CD4-positive, CD25-positive, alpha-beta regulatory T cell (primary cell): Measurements from ENCODE around the gene POP4. TPM values are rescaled to one million over a fixed set of nuclear protein-coding genes. Genes with fewer than 3 reads are reported as not detected.
"Not testable (repeated sequence)": the region's sequence is repeated elsewhere in the genome, so short reads cannot be mapped to it uniquely, and the experiment has no call there.

ENCODE experiments used
- ATAC-seq, 2 donors: fragments of 150-1000 bp; cut with Tn5 transposase; one replicate each; pipeline ENCODE4 v1.10.0; 2021; ENCODE audit warnings: low read depth in 2 of 2, moderate number of reproducible peaks in 2 of 2, moderate library complexity in 1 of 2
- DNase-seq, 3 donors: peaks; one replicate each; pipeline versions ENCODE4 v3.0.0 to v3.0.0-alpha.2; 2012 to 2022; ENCODE audit warnings: mixed read lengths in 1 of 3
- H3K27ac ChIP-seq: one replicate; pipeline ENCODE4 v1.7.0; 2013; ENCODE audit warnings: mild to moderate bottlenecking, low read length; ENCODE audit not compliant: insufficient read depth, poor library complexity, severe bottlenecking
- H3K27me3 ChIP-seq: one replicate; pipeline ENCODE4 v1.7.0; 2013; ENCODE audit warnings: low read length; ENCODE audit not compliant: control insufficient read depth, insufficient read depth
- H3K36me3 ChIP-seq: one replicate; pipeline ENCODE4 v1.7.0; 2013; ENCODE audit warnings: mild to moderate bottlenecking, low read length, moderate library complexity; ENCODE audit not compliant: control insufficient read depth, insufficient read depth
- H3K4me1 ChIP-seq: 2 replicates; pipeline ENCODE4 v1.7.0; 2013; ENCODE audit warnings: mild to moderate bottlenecking, low read length; ENCODE audit not compliant: insufficient read depth, control insufficient read depth, poor library complexity, severe bottlenecking
- H3K4me3 ChIP-seq: one replicate; pipeline ENCODE4 v1.7.0; 2013; ENCODE audit warnings: low read depth, mild to moderate bottlenecking, low read length, moderate library complexity
- H3K9me3 ChIP-seq, 2 experiments: 1 replicate in 1 of 2; 2 replicates in 1 of 2; pipeline ENCODE4 v1.7.0; 2013; ENCODE audit warnings: low read length in 2 of 2, mild to moderate bottlenecking in 1 of 2, moderate library complexity in 1 of 2; ENCODE audit not compliant: control insufficient read depth in 2 of 2
- H3K27ac Mint-ChIP-seq, 3 donors: one replicate each; pipeline ENCODE4 v1.8.0; 2020 to 2022; ENCODE audit warnings: mild to moderate bottlenecking in 3 of 3, mixed read lengths in 3 of 3, moderate library complexity in 2 of 3
- H3K27me3 Mint-ChIP-seq: one replicate; pipeline ENCODE4 v1.8.0; 2022; ENCODE audit warnings: mild to moderate bottlenecking, mixed read lengths
- H3K36me3 Mint-ChIP-seq: one replicate; pipeline ENCODE4 v1.8.0; 2020; ENCODE audit warnings: mixed read lengths
- H3K4me1 Mint-ChIP-seq, 4 donors: one replicate each; pipeline ENCODE4 v1.8.0; 2020 to 2022; ENCODE audit warnings: mixed read lengths in 4 of 4, mild to moderate bottlenecking in 1 of 4
- H3K4me3 Mint-ChIP-seq, 4 donors: one replicate each; pipeline ENCODE4 v1.8.0; 2020 to 2022; ENCODE audit warnings: mild to moderate bottlenecking in 4 of 4, mixed read lengths in 4 of 4, moderate library complexity in 3 of 4
- H3K9me3 Mint-ChIP-seq, 7 donors: one replicate each; pipeline ENCODE4 v1.8.0; 2020 to 2022; ENCODE audit warnings: mixed read lengths in 7 of 7, mild to moderate bottlenecking in 3 of 7, moderate library complexity in 2 of 7
- polyA plus RNA-seq, 4 donors: library from polyadenylated mRNA; unstranded; fragments of 300-500 nt; fragmentation: Illumina TruSeq; gene quantifications; one replicate each; pipeline ENCODE4 v1.2.3, GENCODE V29; 2021
- total RNA-seq: library from RNA; stranded (reverse); gene quantifications from one replicate; pipeline ENCODE4 v1.2.3, GENCODE V29; 2022

Gene POP4
- total and polyA plus RNA-seq, 5 donors from 2014 or later: 64.3 to 202 (median 188) TPM

DNA sequence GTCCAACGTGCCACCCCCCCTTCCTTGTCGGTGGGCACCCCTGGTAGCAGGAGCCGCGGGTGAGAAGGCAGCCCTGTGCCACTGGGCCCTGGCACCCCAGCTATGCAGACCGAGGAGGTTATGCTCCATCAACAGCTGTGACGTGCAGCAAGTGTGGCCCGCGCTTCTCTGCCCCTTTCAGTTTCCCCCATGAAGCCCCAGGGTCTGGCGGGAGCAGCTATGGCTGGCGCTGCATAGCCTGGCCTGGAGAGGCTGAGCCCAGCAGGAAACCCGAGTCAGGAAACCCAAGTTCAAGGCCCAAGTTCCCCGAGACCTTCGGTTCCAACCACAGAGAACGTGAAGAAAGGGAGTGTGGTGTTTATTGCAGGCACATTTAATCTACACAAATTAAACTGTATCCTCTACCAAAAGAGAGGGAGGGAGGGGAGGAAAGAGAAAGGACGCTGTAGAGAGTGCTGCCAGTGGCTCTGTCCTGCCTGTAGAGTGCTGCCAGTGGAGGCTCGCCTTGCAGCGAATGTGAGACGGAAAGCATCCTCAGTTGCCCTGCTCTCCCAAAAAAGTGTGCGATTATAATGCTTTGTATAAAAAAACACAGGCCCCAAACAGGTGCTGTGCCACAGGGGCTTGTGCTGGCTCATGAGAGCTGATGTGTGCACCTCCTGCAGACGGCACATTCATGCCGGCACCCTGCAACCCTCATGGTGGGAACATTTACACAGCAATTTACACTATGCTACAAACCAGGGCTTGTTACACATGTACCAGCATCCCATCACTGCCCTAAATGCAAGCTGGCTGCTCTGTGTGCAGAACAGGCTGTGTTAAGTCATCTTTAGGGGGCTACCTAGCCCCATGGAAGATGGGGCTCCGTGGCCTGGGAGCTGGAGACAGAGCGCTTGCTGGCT is 16.3 kb downstream of the POP4 start:
- Histone ChIP-seq H3K4me1 (peaks cover 44% of the 10 kb centered on the region), H3K36me3 (no peaks in the 10 kb centered on the region), H3K27me3 (no peaks in the 10 kb centered on the region), H3K27ac (peak overlapping the region; percentile 47), H3K9me3 (no peaks in the 10 kb centered on the region), H3K4me3 (no peak overlapping the region)
- peaks cover 5 to 49% (median 31%) of the 10 kb centered on the region in 4 donors for H3K4me1 Mint-ChIP-seq
- no peaks in the 10 kb centered on the region for H3K36me3 Mint-ChIP-seq
- H3K9me3 Mint-ChIP-seq: no peaks in the 10 kb centered on the region
- no peaks in the 10 kb centered on the region for H3K27me3 Mint-ChIP-seq
- peak; percentile 40 to 41 for ATAC-seq
- peak overlapping the region; percentile 81 to 96 (median 86) for H3K27ac Mint-ChIP-seq
- DNase-seq: peak in 2 of 3 donors; percentile 17 to 34
- peak overlapping the region in 3 of 4 donors; percentile 26 to 68 (median 33) for H3K4me3 Mint-ChIP-seq

- no peaks in the 10 kb centered on the region for H3K36me3 ChIP-seq
- Mint-ChIP-seq H3K27ac (peak overlapping the region; percentile 88 to 96 (median 93)), H3K9me3 (no peaks in the 10 kb centered on the region), H3K36me3 (no peaks in the 10 kb centered on the region), H3K4me1 (peaks cover 5 to 49% (median 31%) of the 10 kb centered on the region in 4 donors), H3K27me3 (no peaks in the 10 kb centered on the region), H3K4me3 (peak overlapping the region; percentile 26 to 71 (median 71))
- H3K4me1 ChIP-seq: peaks cover 44% of the 10 kb centered on the region
- peak overlapping the region; percentile 24 for H3K4me3 ChIP-seq
- peak in 1 of 3 donors; percentile 71 for DNase-seq
- peak; percentile 45 to 48 for ATAC-seq
- peak overlapping the region; percentile 73 for H3K27ac ChIP-seq
- no peaks in the 10 kb centered on the region for H3K27me3 ChIP-seq
- H3K9me3 ChIP-seq: no peaks in the 10 kb centered on the region
These were observed 17.8 kb downstream of the POP4 start for GRCh38 chr19:29623726-29624488.

DNA sequence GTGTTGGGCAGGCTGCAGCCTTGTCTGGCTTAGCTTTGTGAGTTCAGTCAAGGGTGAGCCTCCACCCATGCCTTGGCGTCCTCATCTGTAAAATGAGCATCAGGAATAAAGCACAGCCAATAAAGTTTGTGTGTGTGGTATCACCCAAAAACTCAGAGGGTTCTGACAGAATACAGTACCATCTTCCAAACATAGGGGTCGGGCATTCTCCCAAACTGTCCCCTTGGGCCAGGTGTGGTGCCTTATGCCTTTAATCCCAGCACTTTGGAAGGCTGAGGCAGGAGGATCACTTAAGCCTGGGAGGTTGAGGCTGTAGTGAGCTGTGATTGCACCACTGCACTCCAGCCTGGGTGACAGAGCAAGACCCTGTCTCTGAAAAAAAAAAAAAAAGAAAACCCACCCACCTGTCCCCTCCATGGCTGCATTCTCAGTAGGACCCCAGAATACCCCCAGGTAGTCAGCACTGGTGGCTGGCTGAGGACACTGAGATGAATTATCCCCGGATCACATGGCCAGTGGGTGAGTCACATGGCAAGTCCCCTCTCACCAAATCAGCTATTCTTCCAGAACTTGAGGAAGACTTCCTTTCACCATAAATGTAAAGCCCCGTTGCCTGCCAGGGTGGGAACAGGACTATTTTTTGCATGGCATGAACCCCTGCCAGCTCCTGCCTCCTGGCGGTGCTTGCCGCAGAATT is 18.6 kb downstream of the POP4 start:
- no peaks in the 10 kb centered on the region for H3K9me3 ChIP-seq
- H3K36me3 ChIP-seq: no peaks in the 10 kb centered on the region
- DNase-seq (no peak), ATAC-seq (no peak)
- Mint-ChIP-seq H3K4me1 (peaks cover 5 to 49% (median 31%) of the 10 kb centered on the region in 4 donors), H3K27me3 (no peaks in the 10 kb centered on the region), H3K9me3 (no peaks in the 10 kb centered on the region), H3K4me3 (peak overlapping the region in 3 of 4 donors; percentile 24 to 71 (median 26)), H3K27ac (peak overlapping the region; percentile 88 to 96 (median 93)), H3K36me3 (no peaks in the 10 kb centered on the region)
- no peak overlapping the region for H3K4me3 ChIP-seq
- H3K4me1 ChIP-seq: peaks cover 44% of the 10 kb centered on the region
- peak overlapping the region; percentile 73 for H3K27ac ChIP-seq
- H3K27me3 ChIP-seq: no peaks in the 10 kb centered on the region

GRCh38 chr19:29625186-29625651 is 19.1 kb downstream of the POP4 start:
- DNase-seq: no peak
- H3K4me3 ChIP-seq: no peak overlapping the region
- no peak for ATAC-seq
- H3K36me3 ChIP-seq: no peaks in the 10 kb centered on the region
- H3K27ac Mint-ChIP-seq: peak overlapping the region; percentile 36 to 96 (median 63)
- no peaks in the 10 kb centered on the region for H3K9me3 ChIP-seq
- peaks cover 5 to 47% (median 31%) of the 10 kb centered on the region in 4 donors for H3K4me1 Mint-ChIP-seq
- no peaks in the 10 kb centered on the region for H3K27me3 Mint-ChIP-seq
- no peaks in the 10 kb centered on the region for H3K36me3 Mint-ChIP-seq
- peak overlapping the region; percentile 19 for H3K27ac ChIP-seq
- no peak overlapping the region for H3K4me3 Mint-ChIP-seq
- no peaks in the 10 kb centered on the region for H3K9me3 Mint-ChIP-seq
- H3K4me1 ChIP-seq: peaks cover 44% of the 10 kb centered on the region
- no peaks in the 10 kb centered on the region for H3K27me3 ChIP-seq

- Mint-ChIP-seq H3K36me3 (no peaks in the 10 kb centered on the region), H3K27me3 (no peaks in the 10 kb centered on the region), H3K4me3 (peak overlapping the region in 1 of 4 donors; percentile 54), H3K9me3 (no peaks in the 10 kb centered on the region), H3K4me1 (peaks cover 5 to 35% (median 21%) of the 10 kb centered on the region in 4 donors), H3K27ac (no peak overlapping the region)
- no peaks in the 10 kb centered on the region for H3K27me3 ChIP-seq
- DNase-seq: no peak
- H3K9me3 ChIP-seq: no peaks in the 10 kb centered on the region
- no peak overlapping the region for H3K4me3 ChIP-seq
- H3K27ac ChIP-seq: no peak overlapping the region
- H3K36me3 ChIP-seq: no peaks in the 10 kb centered on the region
- ATAC-seq: no peak
- peaks cover 35% of the 10 kb centered on the region for H3K4me1 ChIP-seq
These were observed 20.3 kb downstream of the POP4 start for GRCh38 chr19:29626386-29626785.

- H3K4me3 ChIP-seq, H3K27ac ChIP-seq, H3K27ac Mint-ChIP-seq, H3K27me3 ChIP-seq, H3K9me3 Mint-ChIP-seq, DNase-seq, ATAC-seq, H3K36me3 Mint-ChIP-seq, H3K27me3 Mint-ChIP-seq, H3K9me3 ChIP-seq, H3K36me3 ChIP-seq: not testable (repeated sequence)
- Mint-ChIP-seq H3K4me1 (peaks cover 5 to 31% (median 17%) of the 10 kb centered on the region in 4 donors), H3K4me3 (peak overlapping the region in 1 of 4 donors; percentile 54)
- peaks cover 31% of the 10 kb centered on the region for H3K4me1 ChIP-seq
These were observed 20.7 kb downstream of the POP4 start for GRCh38 chr19:29626832-29627231.

GRCh38 chr19:29628661-29629385 is 22.7 kb downstream of the POP4 start:
- no peaks in the 10 kb centered on the region for H3K9me3 Mint-ChIP-seq
- Histone ChIP-seq H3K36me3 (no peaks in the 10 kb centered on the region), H3K27ac (no peak overlapping the region), H3K27me3 (no peaks in the 10 kb centered on the region), H3K4me1 (peaks cover 13% of the 10 kb centered on the region), H3K9me3 (peaks cover 0 to 2% of the 10 kb centered on the region in 2 experiments), H3K4me3 (no peak overlapping the region)
- peaks cover 4 to 11% (median 4%) of the 10 kb centered on the region in 4 donors for H3K4me1 Mint-ChIP-seq
- H3K4me3 Mint-ChIP-seq: no peak overlapping the region
- no peak for ATAC-seq
- DNase-seq: no peak
- no peaks in the 10 kb centered on the region for H3K36me3 Mint-ChIP-seq
- peaks cover 4% of the 10 kb centered on the region for H3K27me3 Mint-ChIP-seq
- H3K27ac Mint-ChIP-seq: no peak overlapping the region
